ENCODE measurements around the gene TMEM92.

Gene TMEM92

GRCh38 chr17:50257676-50258224 is 16.5 kb upstream of the TMEM92 start:
- no peak overlapping the region for H2AFZ ChIP-seq (ENCODE audit: low read length)
- no peaks in the 10 kb centered on the region for H3K36me3 ChIP-seq (ENCODE audit: insufficient read depth, low read length)
- H3K4me2 ChIP-seq (ENCODE audit: low read depth, low read length, poor library complexity, severe bottlenecking), result no peak overlapping the region
- H3K79me2 ChIP-seq (ENCODE audit: insufficient read depth, low read length), result no peaks in the 10 kb centered on the region
- H3K27me3 ChIP-seq (ENCODE audit: insufficient read depth, low read length, poor library complexity, severe bottlenecking), result no peaks in the 10 kb centered on the region
- H3K4me3 ChIP-seq (ENCODE audit: low read length, poor library complexity, severe bottlenecking), result no peak overlapping the region
- H3K9ac ChIP-seq (ENCODE audit: low read depth, low read length, poor library complexity, severe bottlenecking), result no peak overlapping the region
- no peaks in the 10 kb centered on the region for H3F3A ChIP-seq (ENCODE audit: low read depth)
- H3K9me2 ChIP-seq (replicated peaks; ENCODE audit: low read depth, low read length), result no peaks in the 10 kb centered on the region
- H3K9me3 ChIP-seq (ENCODE audit: insufficient read depth, low read depth, low read length), result no peaks in the 10 kb centered on the region
- TF ChIP-seq EZH2phosphoT487 (IDR thresholded peaks at IDR 0.05; ENCODE audit: borderline replicate concordance), result no peak
- TF ChIP-seq, protein P1, sequence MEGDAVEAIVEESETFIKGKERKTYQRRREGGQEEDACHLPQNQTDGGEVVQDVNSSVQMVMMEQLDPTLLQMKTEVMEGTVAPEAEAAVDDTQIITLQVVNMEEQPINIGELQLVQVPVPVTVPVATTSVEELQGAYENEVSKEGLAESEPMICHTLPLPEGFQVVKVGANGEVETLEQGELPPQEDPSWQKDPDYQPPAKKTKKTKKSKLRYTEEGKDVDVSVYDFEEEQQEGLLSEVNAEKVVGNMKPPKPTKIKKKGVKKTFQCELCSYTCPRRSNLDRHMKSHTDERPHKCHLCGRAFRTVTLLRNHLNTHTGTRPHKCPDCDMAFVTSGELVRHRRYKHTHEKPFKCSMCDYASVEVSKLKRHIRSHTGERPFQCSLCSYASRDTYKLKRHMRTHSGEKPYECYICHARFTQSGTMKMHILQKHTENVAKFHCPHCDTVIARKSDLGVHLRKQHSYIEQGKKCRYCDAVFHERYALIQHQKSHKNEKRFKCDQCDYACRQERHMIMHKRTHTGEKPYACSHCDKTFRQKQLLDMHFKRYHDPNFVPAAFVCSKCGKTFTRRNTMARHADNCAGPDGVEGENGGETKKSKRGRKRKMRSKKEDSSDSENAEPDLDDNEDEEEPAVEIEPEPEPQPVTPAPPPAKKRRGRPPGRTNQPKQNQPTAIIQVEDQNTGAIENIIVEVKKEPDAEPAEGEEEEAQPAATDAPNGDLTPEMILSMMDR (conservative IDR thresholded peaks at IDR 0.05; ENCODE audit: low read length), result no peak
- H3K4me1 ChIP-seq (ENCODE audit: insufficient read depth, low read length, poor library complexity, severe bottlenecking), result no peaks in the 10 kb centered on the region
- H4K20me1 ChIP-seq (ENCODE audit: insufficient read depth, low read length, poor library complexity, severe bottlenecking), result no peaks in the 10 kb centered on the region

DNA sequence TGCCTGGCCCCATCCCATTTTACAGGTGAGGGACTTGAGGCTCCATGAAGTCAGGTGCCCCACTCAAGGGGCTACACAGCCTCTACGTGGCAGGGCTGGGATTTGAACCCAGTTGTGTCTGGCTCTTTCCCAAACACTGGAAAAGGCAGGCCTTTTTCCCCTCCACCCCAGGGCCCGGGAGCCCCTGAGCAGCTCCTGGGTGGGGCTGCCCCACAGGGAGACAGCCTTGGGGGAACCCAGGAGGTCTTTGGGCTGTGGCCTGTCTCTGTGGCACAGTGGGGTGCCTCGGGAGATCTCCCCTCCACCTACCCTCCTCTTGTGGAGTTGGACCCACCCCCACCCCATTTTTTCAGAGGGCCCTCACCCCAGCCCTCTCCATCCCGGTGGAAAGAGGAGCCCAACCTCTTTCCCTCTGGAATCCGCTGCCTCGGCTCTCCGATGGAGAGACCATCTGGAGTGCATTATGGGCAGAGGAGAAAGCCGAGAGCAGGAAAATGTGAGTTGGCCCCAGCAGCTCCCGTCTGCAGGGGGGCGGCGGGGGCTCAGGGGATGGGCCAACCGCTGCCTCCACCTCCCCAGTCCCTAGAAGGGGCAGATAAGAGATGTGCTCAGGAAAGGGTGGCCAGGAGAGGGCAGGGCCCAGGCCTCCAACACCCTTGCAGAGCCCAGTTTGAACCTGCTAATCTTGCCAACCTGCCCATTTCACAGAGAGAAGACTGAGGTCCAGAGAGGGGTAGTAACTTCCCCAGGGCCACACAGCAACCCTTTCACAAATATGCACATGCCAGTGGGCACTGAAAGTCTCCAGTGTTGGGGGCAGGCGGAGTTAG is 15.4 kb upstream of the TMEM92 start:
- Histone ChIP-seq H3K36me3 (ENCODE audit: insufficient read depth, low read length) (no peaks in the 10 kb centered on the region), H3K4me3 (ENCODE audit: low read length, poor library complexity, severe bottlenecking) (no peak overlapping the region), H2AFZ (ENCODE audit: low read length) (no peak overlapping the region), H3K9me2 (replicated peaks; ENCODE audit: low read depth, low read length) (no peaks in the 10 kb centered on the region), H3K27me3 (ENCODE audit: insufficient read depth, low read length, poor library complexity, severe bottlenecking) (no peaks in the 10 kb centered on the region), H3K4me2 (ENCODE audit: low read depth, low read length, poor library complexity, severe bottlenecking) (no peak overlapping the region), H3K4me1 (ENCODE audit: insufficient read depth, low read length, poor library complexity, severe bottlenecking) (no peaks in the 10 kb centered on the region), H3K9ac (ENCODE audit: low read depth, low read length, poor library complexity, severe bottlenecking) (no peak overlapping the region), H3K9me3 (ENCODE audit: insufficient read depth, low read depth, low read length) (no peaks in the 10 kb centered on the region), H4K20me1 (ENCODE audit: insufficient read depth, low read length, poor library complexity, severe bottlenecking) (no peaks in the 10 kb centered on the region), H3F3A (ENCODE audit: low read depth) (no peaks in the 10 kb centered on the region), H3K79me2 (ENCODE audit: insufficient read depth, low read length) (no peaks in the 10 kb centered on the region)
- no peak for TF ChIP-seq EZH2phosphoT487 (IDR thresholded peaks at IDR 0.05; ENCODE audit: borderline replicate concordance)
- TF ChIP-seq, protein P1 (conservative IDR thresholded peaks at IDR 0.05; ENCODE audit: low read length), result no peak

GRCh38 chr17:50259477-50260324 is 14.6 kb upstream of the TMEM92 start:
- no peak overlapping the region for H3K4me3 ChIP-seq (ENCODE audit: low read length, poor library complexity, severe bottlenecking)
- no peak overlapping the region for H3K4me2 ChIP-seq (ENCODE audit: low read depth, low read length, poor library complexity, severe bottlenecking)
- no peaks in the 10 kb centered on the region for H3K79me2 ChIP-seq (ENCODE audit: insufficient read depth, low read length)
- H3K9ac ChIP-seq (ENCODE audit: low read depth, low read length, poor library complexity, severe bottlenecking), result no peak overlapping the region
- no peaks in the 10 kb centered on the region for H3K9me2 ChIP-seq (replicated peaks; ENCODE audit: low read depth, low read length)
- H3K4me1 ChIP-seq (ENCODE audit: insufficient read depth, low read length, poor library complexity, severe bottlenecking), result no peaks in the 10 kb centered on the region
- no peaks in the 10 kb centered on the region for H3K36me3 ChIP-seq (ENCODE audit: insufficient read depth, low read length)
- no peaks in the 10 kb centered on the region for H3F3A ChIP-seq (ENCODE audit: low read depth)
- no peaks in the 10 kb centered on the region for H4K20me1 ChIP-seq (ENCODE audit: insufficient read depth, low read length, poor library complexity, severe bottlenecking)
- no peaks in the 10 kb centered on the region for H3K27me3 ChIP-seq (ENCODE audit: insufficient read depth, low read length, poor library complexity, severe bottlenecking)
- TF ChIP-seq, protein P1 (conservative IDR thresholded peaks at IDR 0.05; ENCODE audit: low read length), result no peak
- H2AFZ ChIP-seq (ENCODE audit: low read length), result no peak overlapping the region
- H3K9me3 ChIP-seq (ENCODE audit: insufficient read depth, low read depth, low read length), result no peaks in the 10 kb centered on the region

Measured in Loucy (cell line).